Central memory CD8-positive, alpha-beta T cell (primary cell): ENCODE results near the gene PADI4.

Source experiments
- ATAC-seq: fragments of 150-1000 bp; cut with Tn5 transposase; replicated peaks from 2 replicates; pipeline ENCODE4 v1.10.0; 2022; ENCODE audit warnings: mild to moderate bottlenecking, moderate FRiP score, moderate number of reproducible peaks; ENCODE audit not compliant: poor library complexity, severe bottlenecking; ENCODE audit errors: extremely low read depth
- DNase-seq, 2 donors: peaks; one replicate each; pipeline ENCODE4 v3.0.0; 2021; ENCODE audit warnings: low spot score in 2 of 2
- H3K27ac Mint-ChIP-seq: one replicate; pipeline ENCODE4 v1.8.0; 2022; ENCODE audit warnings: low read depth, mild to moderate bottlenecking, moderate library complexity, mixed read lengths
- H3K27me3 Mint-ChIP-seq: one replicate; pipeline ENCODE4 v1.8.0; 2022; ENCODE audit warnings: mixed read lengths
- H3K36me3 Mint-ChIP-seq: one replicate; pipeline ENCODE4 v1.8.0; 2022; ENCODE audit warnings: mild to moderate bottlenecking, moderate library complexity, mixed read lengths; ENCODE audit not compliant: insufficient read depth
- H3K4me1 Mint-ChIP-seq: one replicate; pipeline ENCODE4 v1.8.0; 2022; ENCODE audit warnings: mixed read lengths
- H3K4me3 Mint-ChIP-seq: one replicate; pipeline ENCODE4 v1.8.0; 2022; ENCODE audit warnings: mild to moderate bottlenecking, moderate library complexity, mixed read lengths
- H3K9me3 Mint-ChIP-seq: one replicate; pipeline ENCODE4 v1.8.0; 2022; ENCODE audit warnings: mixed read lengths

PADI4 gene

DNA sequence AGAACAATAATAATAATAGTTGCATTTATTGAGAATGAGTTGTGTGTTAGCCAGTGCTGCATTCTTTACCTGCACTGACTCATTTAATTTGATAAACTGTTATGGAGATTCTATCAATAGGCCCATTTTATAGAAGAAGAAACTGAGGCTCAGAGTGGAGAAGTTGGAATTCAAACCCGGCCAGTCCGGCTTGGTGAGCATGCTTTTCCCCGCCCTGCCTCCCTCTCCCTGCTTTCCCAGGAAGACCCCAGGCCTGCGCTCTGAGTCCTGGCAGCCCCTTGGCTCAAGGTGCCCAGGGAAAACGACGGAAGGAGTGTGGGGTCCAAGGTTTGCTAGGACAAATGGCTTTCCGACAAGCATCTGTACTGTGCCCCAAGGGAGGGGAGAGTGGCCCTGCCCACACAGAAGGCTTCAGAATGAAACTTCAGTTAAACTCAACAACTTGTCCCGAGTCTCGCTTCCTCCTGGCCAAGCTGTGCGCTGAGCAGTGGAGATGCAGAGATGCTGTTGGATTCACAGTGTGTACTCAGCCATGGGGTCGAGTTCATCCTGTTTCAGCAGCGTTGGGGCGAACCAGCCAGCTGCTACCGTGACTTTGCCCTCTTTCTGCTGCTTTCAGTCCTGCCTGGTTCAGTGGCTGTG, 40.7 kb downstream of the PADI4 start:
- Mint-ChIP-seq H3K4me3 (no peak overlapping the region), H3K27ac (no peak overlapping the region), H3K4me1 (no peaks in the 10 kb centered on the region), H3K36me3 (no peaks in the 10 kb centered on the region), H3K9me3 (no peaks in the 10 kb centered on the region), H3K27me3 (peaks cover 41% of the 10 kb centered on the region)
- no peak for ATAC-seq
- DNase-seq: no peak

DNA sequence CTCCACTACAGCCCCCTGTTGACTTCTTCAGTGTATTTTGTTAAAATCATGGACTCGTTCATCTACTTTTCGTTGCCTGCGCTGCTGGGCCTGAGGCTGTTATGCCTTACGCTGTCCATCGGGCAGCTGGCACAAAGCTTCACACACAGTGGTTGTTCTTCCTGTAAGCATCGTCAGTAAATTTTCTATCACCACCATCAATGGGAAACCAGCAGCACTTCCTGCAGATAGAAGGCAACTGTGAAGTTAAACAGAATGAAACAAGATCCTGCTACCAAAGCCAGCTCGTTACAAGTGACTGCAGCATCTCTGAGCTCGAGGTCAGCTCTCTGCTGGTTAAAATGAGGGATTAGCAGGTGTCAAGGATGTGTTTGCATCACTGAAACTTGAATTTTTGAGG, 42.1 kb downstream of the PADI4 start:
- H3K4me1 Mint-ChIP-seq: no peaks in the 10 kb centered on the region
- no peaks in the 10 kb centered on the region for H3K9me3 Mint-ChIP-seq
- H3K27ac Mint-ChIP-seq: no peak overlapping the region
- no peaks in the 10 kb centered on the region for H3K36me3 Mint-ChIP-seq
- ATAC-seq: no peak
- H3K4me3 Mint-ChIP-seq: no peak overlapping the region
- no peak for DNase-seq
- H3K27me3 Mint-ChIP-seq: peaks cover 50% of the 10 kb centered on the region

DNA sequence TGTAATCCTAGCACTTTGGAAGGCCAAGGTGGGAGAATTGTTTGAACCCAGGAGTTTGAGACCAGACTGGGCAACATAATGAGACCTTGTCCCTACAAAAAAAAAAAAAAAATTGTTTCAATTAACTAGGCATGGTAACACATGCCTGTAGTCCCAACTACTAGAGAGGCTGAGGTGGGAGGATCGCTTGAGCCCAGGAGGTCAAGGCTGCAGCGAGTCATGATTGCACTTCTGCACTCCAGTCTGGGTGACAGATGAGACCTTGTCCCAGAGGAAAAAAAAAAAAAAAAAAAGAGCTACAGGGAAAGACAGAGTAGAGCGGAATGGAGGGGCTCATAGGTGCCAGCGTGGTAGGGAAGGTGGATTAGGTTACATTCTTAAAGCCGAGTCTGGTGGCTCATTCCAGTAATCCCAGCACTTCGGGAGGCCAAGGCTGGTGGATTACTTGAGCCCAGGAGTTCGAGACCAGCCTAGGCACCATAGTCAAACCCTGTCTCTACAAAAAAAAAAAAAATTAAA, 43.0 kb downstream of the PADI4 start:
- Mint-ChIP-seq H3K27me3 (peaks cover 51% of the 10 kb centered on the region), H3K4me3 (no peak overlapping the region), H3K9me3 (no peaks in the 10 kb centered on the region), H3K27ac (no peak overlapping the region), H3K36me3 (no peaks in the 10 kb centered on the region), H3K4me1 (no peaks in the 10 kb centered on the region)
- DNase-seq (no peak), ATAC-seq (no peak)

DNA sequence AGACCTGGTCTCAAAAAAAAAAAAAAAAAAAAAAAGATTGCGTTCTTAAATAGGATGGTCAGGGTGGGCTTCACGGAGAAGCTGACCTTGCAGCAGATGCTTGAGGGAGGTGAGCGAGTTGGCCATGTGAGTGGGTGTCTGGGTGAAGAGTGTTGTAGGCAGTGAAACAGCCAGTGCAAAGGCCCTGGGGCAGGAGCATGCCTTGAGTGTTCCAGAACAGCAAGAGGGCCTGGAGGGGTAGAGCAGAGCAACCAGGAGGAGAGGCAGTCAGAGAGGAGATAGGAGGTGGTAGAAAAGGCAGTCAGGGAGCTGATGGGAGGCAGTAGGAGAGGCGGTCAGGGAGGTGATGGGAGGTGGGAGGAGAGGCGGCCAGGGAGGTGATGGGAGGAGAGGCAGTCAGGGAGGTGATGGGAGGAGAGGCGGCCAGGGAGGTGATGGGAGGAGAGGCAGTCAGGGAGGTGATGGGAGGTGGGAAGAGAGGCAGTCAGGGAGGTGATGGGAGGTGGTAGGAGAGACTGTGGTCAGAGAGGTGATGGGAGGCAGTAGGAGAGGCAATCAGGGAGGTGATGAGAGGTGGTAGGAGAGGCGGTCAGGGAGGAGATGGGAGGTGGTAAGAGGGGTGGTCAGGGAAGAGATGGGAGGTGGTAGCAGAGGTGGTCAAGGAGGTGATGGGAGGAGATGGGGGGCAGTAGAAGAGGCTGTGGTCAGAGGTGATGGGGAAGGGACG, 43.8 kb downstream of the PADI4 start:
- Mint-ChIP-seq H3K9me3 (no peaks in the 10 kb centered on the region), H3K27ac (no peak overlapping the region), H3K4me3 (no peak overlapping the region), H3K27me3 (peaks cover 59% of the 10 kb centered on the region), H3K36me3 (no peaks in the 10 kb centered on the region), H3K4me1 (no peaks in the 10 kb centered on the region)
- ATAC-seq: no peak
- DNase-seq: no peak

DNA sequence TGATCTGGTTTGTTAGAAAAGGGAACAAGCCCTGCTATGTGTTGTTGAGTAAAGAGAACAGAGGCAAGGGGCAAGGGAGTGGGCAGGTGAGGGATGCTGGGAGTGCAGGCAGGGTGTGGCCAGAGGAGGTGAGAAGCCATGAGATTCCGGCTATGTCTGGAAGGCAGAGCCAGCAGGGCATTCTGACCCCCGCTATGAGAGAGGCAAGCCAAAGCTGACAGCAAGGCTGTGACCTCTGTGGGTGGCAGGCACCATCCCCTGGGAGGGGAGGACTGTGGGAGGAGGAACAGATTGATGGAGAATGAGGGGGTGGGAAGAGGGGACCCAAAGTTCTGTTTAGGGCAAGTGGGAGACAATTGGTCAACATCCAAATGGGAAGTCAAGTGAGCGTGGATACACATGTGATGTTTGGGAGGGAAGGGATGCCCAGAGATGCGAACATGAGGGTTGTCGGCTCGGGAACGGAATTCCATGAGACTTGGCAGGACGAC, 44.5 kb downstream of the PADI4 start:
- no peaks in the 10 kb centered on the region for H3K36me3 Mint-ChIP-seq
- ATAC-seq (no peak), DNase-seq (no peak)
- peaks cover 60% of the 10 kb centered on the region for H3K27me3 Mint-ChIP-seq
- H3K4me1 Mint-ChIP-seq: no peaks in the 10 kb centered on the region
- H3K27ac Mint-ChIP-seq: no peak overlapping the region
- no peak overlapping the region for H3K4me3 Mint-ChIP-seq
- H3K9me3 Mint-ChIP-seq: no peaks in the 10 kb centered on the region

DNA sequence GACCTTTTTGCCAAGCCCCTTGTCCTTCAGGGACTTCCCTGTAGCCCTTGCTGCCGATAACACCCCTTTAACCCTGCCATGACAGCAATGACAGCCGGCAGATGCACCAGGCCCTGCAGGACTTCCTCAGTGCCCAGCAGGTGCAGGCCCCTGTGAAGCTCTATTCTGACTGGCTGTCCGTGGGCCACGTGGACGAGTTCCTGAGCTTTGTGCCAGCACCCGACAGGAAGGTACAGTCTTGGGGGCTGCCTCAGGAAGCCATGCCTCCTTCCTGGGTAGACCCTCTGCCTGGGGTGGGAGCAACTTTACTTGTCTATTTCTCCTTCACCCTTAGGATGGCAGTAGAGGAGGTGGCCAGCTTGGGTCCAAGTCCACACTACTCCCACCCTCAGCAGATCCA, 47.9 kb downstream of the PADI4 start:
- H3K27ac Mint-ChIP-seq: no peak overlapping the region
- ATAC-seq: no peak
- DNase-seq: no peak
- peak overlapping the region; percentile 29 for H3K4me3 Mint-ChIP-seq
- H3K27me3 Mint-ChIP-seq: peaks cover 46% of the 10 kb centered on the region
- H3K36me3 Mint-ChIP-seq: no peaks in the 10 kb centered on the region
- H3K9me3 Mint-ChIP-seq: no peaks in the 10 kb centered on the region
- no peaks in the 10 kb centered on the region for H3K4me1 Mint-ChIP-seq

DNA sequence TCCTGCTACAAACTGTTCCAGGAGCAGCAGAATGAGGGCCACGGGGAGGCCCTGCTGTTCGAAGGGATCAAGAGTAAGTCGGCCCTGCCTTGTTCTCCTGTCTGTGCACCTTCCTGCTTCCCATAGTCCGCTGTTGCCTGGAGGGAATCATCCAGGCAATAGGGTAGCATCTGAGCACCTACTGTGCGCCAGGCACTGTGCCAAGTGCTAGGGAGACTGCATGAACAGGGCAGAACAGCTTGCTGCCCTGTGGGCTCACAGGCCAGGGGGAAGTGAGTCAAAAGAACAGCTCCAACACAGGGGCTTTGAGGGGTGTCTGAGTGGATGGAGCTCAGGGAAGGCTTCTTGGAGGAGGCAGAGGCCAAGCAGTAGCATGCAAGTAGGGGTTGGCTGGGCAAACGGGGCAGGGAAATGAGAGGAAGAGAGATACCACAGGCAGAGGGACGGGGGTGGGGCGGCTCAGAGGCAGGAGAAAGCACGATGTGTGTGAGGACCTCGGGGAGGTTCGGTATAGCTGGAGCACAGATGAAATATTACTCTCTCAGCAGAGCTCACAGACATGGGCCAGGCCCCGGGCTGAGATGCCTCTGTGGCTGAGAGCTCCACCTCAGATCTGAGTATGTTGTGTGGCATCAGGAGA, 48.5 kb downstream of the PADI4 start:
- peaks cover 46% of the 10 kb centered on the region for H3K27me3 Mint-ChIP-seq
- no peaks in the 10 kb centered on the region for H3K4me1 Mint-ChIP-seq
- DNase-seq (no peak), ATAC-seq (no peak)
- H3K4me3 Mint-ChIP-seq: peak overlapping the region; percentile 29
- H3K36me3 Mint-ChIP-seq: no peaks in the 10 kb centered on the region
- H3K27ac Mint-ChIP-seq: no peak overlapping the region
- no peaks in the 10 kb centered on the region for H3K9me3 Mint-ChIP-seq

DNA sequence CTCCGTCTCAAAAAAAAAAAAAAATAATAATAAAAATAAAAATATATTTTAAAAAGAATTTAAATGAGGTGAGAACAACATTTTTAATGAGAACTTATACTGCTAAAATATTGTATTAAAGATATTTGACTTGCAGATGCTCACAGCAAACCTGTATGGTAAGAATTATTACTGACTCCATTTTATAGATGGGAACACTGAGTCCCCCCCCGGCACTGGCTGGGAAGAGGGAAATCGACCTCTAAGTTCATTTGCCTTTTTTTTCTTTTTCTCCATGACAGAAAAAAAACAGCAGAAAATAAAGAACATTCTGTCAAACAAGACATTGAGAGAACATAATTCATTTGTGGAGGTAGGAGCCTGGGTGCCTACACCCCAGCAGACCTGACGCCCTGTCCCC, 50.6 kb downstream of the PADI4 start:
- Mint-ChIP-seq H3K4me1 (no peaks in the 10 kb centered on the region), H3K27me3 (peaks cover 37% of the 10 kb centered on the region), H3K27ac (no peak overlapping the region), H3K36me3 (no peaks in the 10 kb centered on the region), H3K4me3 (no peak overlapping the region), H3K9me3 (no peaks in the 10 kb centered on the region)
- DNase-seq (no peak), ATAC-seq (no peak)

DNA sequence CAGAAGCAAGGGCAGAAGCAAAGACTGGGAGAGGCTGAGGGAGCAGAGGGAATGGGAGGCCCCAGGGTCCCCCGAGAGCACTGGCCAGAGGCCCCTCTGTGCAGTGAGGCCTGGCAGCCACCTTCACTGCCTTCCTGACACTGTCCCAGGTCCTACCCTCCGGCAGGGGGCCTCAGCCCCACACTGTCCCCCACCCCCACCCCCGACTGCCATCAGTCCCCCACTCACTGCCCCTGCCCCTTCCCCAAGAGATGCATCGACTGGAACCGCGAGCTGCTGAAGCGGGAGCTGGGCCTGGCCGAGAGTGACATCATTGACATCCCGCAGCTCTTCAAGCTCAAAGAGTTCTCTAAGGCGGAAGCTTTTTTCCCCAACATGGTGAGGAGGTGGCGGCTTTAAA, 51.0 kb downstream of the PADI4 start:
- Mint-ChIP-seq H3K4me1 (no peaks in the 10 kb centered on the region), H3K27me3 (peaks cover 42% of the 10 kb centered on the region), H3K27ac (no peak overlapping the region), H3K9me3 (no peaks in the 10 kb centered on the region), H3K4me3 (no peak overlapping the region), H3K36me3 (no peaks in the 10 kb centered on the region)
- no peak for DNase-seq
- no peak for ATAC-seq

DNA sequence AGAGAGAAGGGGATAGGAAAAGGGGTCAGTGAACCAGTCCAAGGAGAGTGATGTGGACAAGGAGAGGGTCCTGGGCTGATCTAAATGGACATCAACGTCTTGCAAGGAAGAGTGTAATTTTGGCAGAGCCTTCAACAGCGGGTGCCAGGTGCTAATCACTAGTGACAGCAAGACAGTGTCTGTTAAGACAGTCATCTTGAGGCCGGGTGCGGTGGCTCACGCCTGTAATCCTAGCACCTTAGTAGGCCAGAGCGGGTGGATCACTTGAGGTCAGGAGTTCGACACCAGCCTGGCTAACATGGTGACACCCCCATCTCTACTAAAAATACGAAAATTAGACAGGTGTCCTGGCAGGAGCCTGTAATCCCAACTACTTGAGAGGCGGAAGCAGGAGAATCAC, 51.8 kb downstream of the PADI4 start:
- no peak overlapping the region for H3K4me3 Mint-ChIP-seq
- no peaks in the 10 kb centered on the region for H3K4me1 Mint-ChIP-seq
- H3K9me3 Mint-ChIP-seq: no peaks in the 10 kb centered on the region
- H3K27me3 Mint-ChIP-seq: peaks cover 38% of the 10 kb centered on the region
- ATAC-seq: no peak
- no peak for DNase-seq
- H3K36me3 Mint-ChIP-seq: no peaks in the 10 kb centered on the region
- H3K27ac Mint-ChIP-seq: no peak overlapping the region

DNA sequence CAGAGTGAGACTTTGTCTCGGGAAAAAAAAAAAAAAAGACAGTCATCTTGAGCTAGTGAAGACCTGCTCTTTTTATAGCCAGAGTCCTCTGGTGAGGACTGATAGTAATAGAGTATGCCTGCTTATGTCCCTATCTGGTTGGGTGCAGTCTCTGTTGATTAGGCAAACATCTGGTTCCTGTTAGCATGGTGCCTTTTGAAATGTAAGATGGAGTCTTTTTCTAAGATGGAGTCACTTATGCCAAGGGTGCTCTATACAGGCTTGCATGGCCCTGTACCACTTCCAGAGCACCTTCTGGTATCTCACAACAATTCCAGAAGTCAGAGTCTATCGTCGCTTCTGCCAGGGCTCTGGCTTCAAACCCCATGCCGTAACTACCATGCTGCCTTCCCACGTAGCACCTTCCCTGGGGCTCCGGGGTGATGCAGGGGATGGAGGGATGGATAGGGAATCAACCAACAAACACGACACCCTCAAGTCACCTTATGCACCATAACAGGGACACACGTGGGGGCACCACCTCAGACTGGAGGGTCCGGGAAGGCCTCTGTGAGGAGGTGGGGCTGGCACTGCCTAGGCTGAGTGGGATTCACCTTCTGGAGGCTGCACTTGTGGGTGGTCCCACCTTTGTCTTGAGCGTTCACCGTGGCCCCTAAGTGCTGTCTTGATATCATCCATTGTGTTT, 52.4 kb downstream of the PADI4 start:
- no peaks in the 10 kb centered on the region for H3K36me3 Mint-ChIP-seq
- no peak overlapping the region for H3K27ac Mint-ChIP-seq
- no peaks in the 10 kb centered on the region for H3K9me3 Mint-ChIP-seq
- no peaks in the 10 kb centered on the region for H3K4me1 Mint-ChIP-seq
- no peak for DNase-seq
- ATAC-seq: no peak
- H3K27me3 Mint-ChIP-seq: peaks cover 38% of the 10 kb centered on the region
- no peak overlapping the region for H3K4me3 Mint-ChIP-seq

DNA sequence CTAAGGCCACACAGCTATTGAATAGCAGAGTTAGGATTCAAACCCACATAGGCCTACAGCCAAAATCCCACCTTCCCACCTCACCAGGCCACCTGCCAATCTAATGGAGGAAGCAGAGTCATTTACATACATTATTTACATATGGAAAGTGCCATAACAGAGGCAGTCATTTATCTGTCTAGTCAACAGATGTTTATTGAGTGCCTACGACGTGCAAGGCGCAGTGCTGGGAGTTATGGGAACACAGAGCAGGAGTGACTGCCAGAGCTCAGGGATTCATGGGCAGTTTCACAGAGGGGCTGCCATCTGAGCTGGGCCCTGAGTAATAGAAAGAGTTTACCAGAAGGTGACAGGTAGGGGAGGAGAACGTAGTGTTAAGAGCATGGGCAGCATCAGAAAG, 53.7 kb downstream of the PADI4 start:
- no peaks in the 10 kb centered on the region for H3K9me3 Mint-ChIP-seq
- DNase-seq (no peak), ATAC-seq (no peak)
- no peaks in the 10 kb centered on the region for H3K36me3 Mint-ChIP-seq
- no peaks in the 10 kb centered on the region for H3K4me1 Mint-ChIP-seq
- no peak overlapping the region for H3K4me3 Mint-ChIP-seq
- H3K27ac Mint-ChIP-seq: no peak overlapping the region
- peaks cover 42% of the 10 kb centered on the region for H3K27me3 Mint-ChIP-seq
